ENCODE data around the gene CIB4. TPM values are rescaled to one million over a fixed set of nuclear protein-coding genes. Genes with fewer than 3 reads are reported as not detected.

The CIB4 gene
- total and polyA plus RNA-seq, 12 donors: not detected

DNA sequence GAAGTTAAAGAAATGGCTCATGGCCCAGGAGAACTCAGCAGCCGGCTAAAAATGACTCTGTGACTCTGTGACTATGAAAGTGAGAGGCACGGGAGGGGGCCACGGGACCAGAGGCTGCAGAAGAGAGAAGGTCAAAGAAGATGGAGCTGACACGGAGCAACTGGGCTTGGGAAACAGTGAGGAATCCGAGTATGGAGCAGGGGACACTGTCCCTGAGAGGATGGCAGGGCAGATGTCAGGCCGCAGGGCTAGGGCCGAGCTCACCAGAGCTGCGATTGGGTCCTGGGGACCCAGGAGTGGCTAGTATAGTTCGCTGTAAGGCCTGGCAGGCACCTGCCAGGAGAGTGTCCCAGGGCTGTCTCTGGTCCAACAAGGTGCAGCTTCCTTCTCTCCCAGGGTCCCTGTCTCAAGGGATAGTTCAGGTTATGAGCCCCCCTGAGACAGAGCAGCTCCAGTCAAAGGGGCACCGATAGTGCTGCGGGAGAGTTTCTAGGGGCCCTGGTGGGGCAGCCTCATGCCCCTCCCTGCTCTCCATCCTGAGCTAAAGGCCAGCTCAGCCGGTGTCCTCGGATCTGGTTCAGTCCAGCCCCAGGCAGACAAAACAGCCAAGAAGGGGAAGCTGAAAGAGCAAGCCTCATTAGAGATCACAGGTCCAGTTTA is 42.7 kb downstream of the CIB4 start:
- 62 to 74% methylated on average over 13 of the region's 13 CpGs for WGBS, 2 donors
- intact Hi-C loops (cut with DNase I): no loop called here
- Histone ChIP-seq H3K27ac (no peak overlapping the region), H3K4me1 (peaks cover 0 to 3% (median 0%) of the 10 kb centered on the region in 9 donors), H3K9me3 (no peaks in the 10 kb centered on the region), H3K4me3 (no peak overlapping the region), H3K36me3 (no peaks in the 10 kb centered on the region), H3K27me3 (peaks cover 0 to 82% (median 66%) of the 10 kb centered on the region in 7 donors)
- TF ChIP-seq, protein P1, sequence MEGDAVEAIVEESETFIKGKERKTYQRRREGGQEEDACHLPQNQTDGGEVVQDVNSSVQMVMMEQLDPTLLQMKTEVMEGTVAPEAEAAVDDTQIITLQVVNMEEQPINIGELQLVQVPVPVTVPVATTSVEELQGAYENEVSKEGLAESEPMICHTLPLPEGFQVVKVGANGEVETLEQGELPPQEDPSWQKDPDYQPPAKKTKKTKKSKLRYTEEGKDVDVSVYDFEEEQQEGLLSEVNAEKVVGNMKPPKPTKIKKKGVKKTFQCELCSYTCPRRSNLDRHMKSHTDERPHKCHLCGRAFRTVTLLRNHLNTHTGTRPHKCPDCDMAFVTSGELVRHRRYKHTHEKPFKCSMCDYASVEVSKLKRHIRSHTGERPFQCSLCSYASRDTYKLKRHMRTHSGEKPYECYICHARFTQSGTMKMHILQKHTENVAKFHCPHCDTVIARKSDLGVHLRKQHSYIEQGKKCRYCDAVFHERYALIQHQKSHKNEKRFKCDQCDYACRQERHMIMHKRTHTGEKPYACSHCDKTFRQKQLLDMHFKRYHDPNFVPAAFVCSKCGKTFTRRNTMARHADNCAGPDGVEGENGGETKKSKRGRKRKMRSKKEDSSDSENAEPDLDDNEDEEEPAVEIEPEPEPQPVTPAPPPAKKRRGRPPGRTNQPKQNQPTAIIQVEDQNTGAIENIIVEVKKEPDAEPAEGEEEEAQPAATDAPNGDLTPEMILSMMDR (IDR thresholded peaks at IDR 0.05): no peak
- no peak for DNase-seq
- ATAC-seq: peak in 1 of 8 donors; percentile 24

DNA sequence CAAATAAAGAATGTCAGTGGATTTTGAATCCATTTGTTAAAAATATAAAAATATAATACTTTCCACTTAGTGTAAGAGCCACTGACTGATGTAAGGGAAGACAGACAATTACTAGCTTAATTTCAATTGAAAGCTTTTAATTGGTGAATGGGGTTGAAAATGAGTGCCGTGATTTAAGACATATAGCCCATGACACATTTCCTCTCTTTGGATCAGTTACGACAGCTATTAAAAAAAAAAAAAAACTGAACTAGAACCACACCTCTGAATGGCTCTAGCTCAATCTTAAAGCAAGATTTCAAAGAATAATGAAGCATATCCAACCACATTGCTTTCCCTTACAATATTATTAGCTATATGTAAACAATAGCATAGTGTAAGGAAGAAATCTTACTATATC is 44.0 kb downstream of the CIB4 start:
- H3K36me3 ChIP-seq: no peaks in the 10 kb centered on the region
- intact Hi-C loops (cut with DNase I): no loop called here
- peaks cover 0 to 83% (median 59%) of the 10 kb centered on the region in 7 donors for H3K27me3 ChIP-seq
- H3K9me3 ChIP-seq: peaks cover 0 to 7% (median 0%) of the 10 kb centered on the region in 11 donors
- H3K27ac ChIP-seq: no peak overlapping the region
- 40 to 61% methylated on average over 2 of the region's 2 CpGs for WGBS, 2 donors
- H3K4me3 ChIP-seq: no peak overlapping the region
- ATAC-seq: no peak
- no peak for DNase-seq
- TF ChIP-seq, protein P1 (IDR thresholded peaks at IDR 0.05): no peak
- peaks cover 0 to 3% (median 0%) of the 10 kb centered on the region in 9 donors for H3K4me1 ChIP-seq

DNA sequence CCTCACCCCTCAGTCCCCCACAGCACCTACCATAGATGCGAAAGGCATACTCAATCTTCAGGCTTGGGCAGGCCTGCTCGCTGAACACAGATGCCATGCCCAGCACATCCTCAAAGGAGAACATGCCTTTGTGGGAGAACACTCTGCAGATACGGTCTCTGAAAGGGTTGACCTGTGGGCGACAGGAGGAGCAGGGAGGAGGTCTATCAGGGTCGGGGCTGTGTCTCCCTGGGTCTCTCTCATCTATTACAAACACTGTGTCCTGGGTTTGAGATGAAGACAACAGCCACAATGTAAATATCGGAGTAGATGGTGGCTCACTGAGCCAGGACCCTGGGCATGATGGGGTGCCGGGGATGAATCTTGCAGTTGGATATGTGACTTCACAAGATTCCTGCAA is 46.0 kb downstream of the CIB4 start:
- peaks cover 0 to 3% (median 0%) of the 10 kb centered on the region in 9 donors for H3K4me1 ChIP-seq
- no peak overlapping the region for H3K27ac ChIP-seq
- peaks cover 0 to 77% (median 50%) of the 10 kb centered on the region in 7 donors for H3K27me3 ChIP-seq
- intact Hi-C loops (cut with DNase I): no loop called here
- H3K4me3 ChIP-seq: no peak overlapping the region
- ATAC-seq: no peak
- H3K9me3 ChIP-seq: peaks cover 0 to 8% (median 0%) of the 10 kb centered on the region in 11 donors
- H3K36me3 ChIP-seq: no peaks in the 10 kb centered on the region
- no peak for DNase-seq
- TF ChIP-seq, protein P1 (IDR thresholded peaks at IDR 0.05): no peak
- WGBS, 2 donors: 80 to 83% methylated on average over 7 of the region's 7 CpGs

DNA sequence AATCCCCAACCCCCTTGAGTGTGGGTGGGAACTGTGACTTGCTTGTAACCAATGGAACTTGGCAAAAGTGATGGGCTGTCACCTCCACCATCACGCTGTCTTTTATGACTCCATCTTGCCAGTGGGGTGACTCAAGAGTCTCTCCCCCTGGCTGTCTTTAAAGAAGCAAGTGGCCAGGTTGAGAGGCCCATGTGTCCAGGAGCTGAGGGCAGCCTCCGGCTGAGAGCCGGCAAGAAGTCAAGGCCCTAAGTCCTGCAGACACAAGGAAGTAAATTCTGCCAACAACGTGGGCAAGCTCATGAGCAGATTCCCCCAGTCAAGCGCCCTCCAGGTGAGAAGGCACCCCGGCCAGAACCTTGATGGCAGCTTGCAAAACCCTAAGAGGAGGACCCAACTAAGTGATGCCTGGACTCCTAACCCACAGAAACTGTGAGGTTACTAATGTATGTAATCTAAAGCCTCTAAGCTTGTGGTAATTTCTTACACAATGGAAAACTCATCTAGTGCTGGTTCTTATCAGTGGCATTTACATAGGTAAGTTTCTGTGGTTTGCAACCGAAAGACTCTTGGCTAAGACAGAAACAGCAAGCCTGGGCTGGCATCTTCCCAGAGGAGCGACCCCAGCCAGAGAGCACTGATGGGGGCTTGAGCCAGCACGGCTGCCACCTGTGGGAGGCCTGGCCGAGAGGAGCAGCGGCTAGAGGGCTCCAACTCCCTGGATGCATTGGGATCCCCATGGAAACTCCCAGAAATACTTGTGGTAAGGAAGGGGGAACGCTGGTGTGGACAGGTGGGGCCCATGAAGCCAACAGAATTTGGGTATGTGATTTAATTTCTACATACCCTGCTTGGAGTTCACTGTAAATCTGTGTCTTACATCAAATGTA is 49.3 kb downstream of the CIB4 start:
- H3K4me3 ChIP-seq: no peak overlapping the region
- no peaks in the 10 kb centered on the region for H3K36me3 ChIP-seq
- WGBS, 2 donors: 80 to 83% methylated on average over 12 of the region's 12 CpGs
- peaks cover 0 to 8% (median 0%) of the 10 kb centered on the region in 11 donors for H3K9me3 ChIP-seq
- H3K27ac ChIP-seq: no peak overlapping the region
- intact Hi-C loops (cut with DNase I): no loop called here
- H3K27me3 ChIP-seq: peaks cover 0 to 80% (median 47%) of the 10 kb centered on the region in 7 donors
- ATAC-seq: no peak
- DNase-seq: no peak
- TF ChIP-seq, protein P1 (IDR thresholded peaks at IDR 0.05): no peak
- H3K4me1 ChIP-seq: peaks cover 0 to 3% (median 0%) of the 10 kb centered on the region in 9 donors

Data from heart right ventricle (tissue), 16 donors.